GM18867 (cell line): ENCODE data around the gene THTPA.
A peak's percentile ranks its signal among the peaks of the same experiment; 100 is the strongest.

Experiments
- ATAC-seq: cut with Tn5 transposase; IDR thresholded peaks from one replicate; pipeline ENCODE4 v1.9.1; 2021; ENCODE audit warnings: mild to moderate bottlenecking, moderate library complexity; ENCODE audit not compliant: unreplicated experiment

The THTPA gene

GRCh38 chr14:23550812-23551265 is 5.2 kb upstream of the THTPA start:
- ATAC-seq: no peak

DNA sequence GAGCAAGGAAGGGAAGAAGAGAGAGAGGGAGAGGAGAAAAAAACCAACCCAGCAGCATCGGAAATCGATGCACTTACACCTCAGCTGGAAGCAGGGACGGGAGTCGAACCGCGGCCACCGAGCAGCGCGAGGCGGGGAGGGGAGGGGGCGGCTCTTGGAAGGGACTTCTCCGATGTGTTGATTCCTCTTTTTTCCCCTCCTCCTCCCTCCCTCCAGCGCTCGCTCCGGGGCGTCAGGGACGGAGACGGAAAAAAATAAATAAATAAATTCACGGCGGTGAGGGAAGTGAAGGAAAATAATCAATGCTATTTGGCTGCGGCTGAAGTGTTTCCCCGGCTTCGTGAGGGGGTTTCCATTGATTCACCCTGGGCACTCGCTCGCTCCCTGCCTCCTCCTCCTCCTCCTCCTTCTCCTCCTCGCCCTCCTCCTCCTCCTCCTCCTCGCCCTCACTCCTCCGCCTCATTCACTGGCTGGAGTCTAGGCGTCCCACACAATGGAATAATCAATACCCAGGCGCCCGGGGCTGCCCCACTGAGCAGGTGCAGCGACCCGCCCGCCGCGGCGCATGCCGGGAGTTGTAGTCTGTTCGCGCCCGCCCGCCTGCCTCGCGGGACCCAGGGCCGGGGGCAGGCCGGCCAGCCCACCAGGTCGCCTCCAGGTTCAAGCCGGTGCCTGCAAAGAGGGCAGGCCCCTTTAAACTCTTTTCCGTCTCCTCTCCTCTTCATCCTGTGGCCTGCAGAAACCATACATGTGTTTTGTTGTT is 4.6 kb upstream of the THTPA start, which contains the start of gene ZFHX2:
ZFHX2 (minus strand) TSS at position 500 of the 763 bp plus-strand sequence. CDS start 16,440 bp downstream, outside the sequence.
- peak; percentile 52 for ATAC-seq

DNA sequence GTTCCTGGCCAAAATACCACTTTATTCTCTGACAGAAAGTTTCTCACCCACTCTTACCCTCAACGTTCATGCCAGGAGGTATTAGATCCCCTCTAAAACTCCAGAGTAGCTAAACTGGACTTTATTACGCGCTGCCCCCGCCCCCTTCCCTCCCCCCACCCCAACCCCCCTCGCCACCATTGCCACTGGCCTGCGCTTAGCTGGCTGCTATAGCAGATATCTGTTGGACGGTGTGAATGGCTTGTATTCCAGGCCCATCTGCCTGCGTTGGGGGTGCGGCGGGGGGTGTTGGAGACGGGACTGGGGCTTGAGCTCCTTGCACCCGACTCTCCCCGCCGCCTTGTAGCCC is 564 bp upstream of the THTPA start:
- no peak for ATAC-seq

- no peak for ATAC-seq
Observed at GRCh38 chr14:23556700-23557440, 799 bp downstream of the THTPA start.

DNA sequence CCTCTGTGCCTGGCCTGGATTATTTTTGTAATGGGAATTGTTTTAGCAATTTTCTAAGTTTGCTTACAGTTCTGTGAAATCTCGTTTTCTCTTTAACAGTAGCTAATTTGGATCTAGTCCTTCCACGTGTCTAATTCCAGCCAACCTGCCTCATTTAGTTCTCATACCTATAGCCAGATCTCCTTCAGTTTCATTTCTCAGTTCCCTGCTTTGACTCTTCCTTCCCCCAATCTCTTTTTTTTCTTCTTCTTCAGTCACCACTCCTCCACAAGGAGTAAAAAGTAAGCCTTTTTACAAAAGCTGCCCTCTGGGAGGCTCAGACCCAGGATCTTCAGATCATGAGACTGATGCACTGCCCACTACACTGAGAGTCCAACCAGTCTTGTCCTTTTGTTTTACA is 1.4 kb downstream of the THTPA start:
- ATAC-seq: no peak

DNA sequence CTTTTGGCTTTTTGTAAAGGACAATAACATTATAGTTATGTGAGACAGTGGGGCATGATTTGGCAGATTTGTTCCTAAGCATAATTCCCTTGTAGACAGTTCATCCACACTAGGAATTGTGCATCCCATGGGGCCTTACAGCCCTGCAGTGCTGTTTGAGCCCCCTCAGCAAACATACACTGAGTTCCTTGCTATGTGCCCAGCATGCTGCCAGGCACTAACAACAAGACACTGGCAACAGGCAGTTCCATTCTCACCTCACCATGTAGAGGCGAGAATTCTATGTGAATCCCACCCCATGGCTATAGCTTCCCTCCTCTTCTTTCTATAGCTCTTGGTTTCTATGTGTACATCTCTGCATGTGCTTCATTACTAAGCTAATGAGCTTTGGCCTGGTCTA is 1.9 kb downstream of the THTPA start:
- ATAC-seq: no peak

- ATAC-seq: no peak
Observed at GRCh38 chr14:23558346-23559009, 2.4 kb downstream of the THTPA start.

DNA sequence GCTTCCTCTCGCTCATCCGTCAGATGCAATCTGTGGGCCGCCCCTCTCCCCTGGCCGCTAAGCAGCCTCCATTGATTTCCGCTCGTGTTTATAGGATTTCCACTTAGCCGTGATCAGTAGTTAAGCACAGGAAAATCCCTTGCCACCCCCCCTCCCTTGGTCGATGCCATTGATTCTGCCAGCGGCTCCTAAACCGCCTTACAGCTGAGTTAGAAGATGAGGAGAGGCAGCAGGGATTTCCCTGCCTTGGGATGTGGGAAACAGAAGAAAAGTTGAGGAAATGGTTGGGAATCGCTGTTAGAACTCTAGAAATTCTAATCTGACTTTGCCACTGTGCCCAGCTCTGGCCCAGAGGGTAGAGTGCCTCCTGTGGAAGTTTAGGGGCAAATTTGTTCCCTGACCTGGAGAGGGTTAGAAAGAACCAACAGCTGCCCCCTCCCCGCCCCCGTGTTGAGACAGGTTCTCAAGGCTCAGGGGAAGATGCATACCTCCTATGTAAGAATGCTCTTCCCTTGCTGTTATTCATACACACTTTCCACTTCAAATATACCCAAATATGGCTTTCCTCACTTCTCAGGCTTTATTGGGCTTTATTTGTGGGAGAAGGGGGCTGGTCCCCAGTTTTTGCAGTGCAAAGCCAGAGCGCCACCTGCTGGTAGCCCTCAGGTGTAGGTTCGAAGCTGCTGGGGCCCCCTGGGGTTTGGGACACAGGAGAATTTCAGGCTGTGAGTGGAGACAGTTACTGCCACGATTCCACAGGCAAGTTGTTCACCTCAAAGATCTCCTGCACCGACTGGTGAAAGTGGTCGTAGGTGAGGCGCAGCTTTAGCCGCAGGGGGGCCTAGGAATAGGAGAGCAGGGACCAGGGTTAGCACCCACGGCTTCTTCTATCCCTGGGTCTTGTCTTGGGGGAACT is 3.2 kb downstream of the THTPA start:
- no peak for ATAC-seq

- no peak for ATAC-seq
Observed at GRCh38 chr14:23559926-23560520, 4.0 kb downstream of the THTPA start.

DNA sequence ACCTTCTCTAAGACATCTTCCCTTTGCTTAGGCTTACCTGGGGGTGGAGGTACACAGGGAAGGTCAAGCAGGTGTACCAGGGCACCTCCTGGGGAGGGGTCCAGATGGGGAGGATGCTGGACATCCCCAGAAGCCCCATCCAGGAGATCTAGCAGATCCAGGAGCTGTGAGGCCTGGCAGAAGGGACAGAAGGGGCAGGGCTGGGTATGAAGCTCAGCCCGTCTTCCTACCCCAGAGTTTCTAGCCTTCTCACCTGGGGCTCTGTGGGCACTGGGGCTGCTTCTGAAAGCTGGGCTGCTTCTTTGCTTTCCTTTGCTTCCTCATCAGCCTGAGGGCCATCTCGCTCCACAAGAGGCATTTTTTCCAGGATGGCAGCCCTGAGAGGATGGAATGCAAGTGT is 5.2 kb downstream of the THTPA start:
- ATAC-seq: no peak

- no peak for ATAC-seq
Observed at GRCh38 chr14:23561873-23562821, 6.1 kb downstream of the THTPA start.

DNA sequence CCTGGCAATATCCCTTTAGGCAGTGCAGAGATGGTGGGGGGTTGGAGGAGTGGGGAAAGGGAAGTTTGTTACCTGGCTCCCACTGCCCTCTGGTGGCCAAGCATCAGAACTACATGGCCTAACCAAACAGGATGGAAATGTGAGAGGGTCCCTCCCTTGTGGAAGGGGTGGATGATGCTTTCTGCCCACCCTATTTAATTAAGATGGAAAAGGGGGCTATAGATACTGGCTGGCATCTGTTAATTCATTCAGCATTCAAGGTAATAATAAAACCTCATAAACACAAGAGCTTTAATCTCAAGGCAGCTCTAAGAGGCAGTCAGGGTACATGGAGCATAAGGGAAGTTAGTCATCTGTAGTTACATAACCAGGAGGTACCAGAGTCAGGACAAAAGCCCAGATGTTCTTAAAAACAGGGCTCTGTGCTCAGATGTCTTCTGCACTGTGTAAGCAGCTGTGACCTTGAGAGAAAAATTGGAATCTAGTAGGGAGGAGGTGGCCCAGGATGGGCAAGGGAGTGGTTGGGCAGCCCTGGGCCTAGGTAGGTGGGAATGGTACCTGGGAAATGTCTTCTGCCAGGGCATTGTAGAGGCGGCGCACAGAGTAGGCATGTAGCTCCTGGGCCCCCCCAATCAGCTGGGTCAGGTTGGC is 6.9 kb downstream of the THTPA start:
- no peak for ATAC-seq

DNA sequence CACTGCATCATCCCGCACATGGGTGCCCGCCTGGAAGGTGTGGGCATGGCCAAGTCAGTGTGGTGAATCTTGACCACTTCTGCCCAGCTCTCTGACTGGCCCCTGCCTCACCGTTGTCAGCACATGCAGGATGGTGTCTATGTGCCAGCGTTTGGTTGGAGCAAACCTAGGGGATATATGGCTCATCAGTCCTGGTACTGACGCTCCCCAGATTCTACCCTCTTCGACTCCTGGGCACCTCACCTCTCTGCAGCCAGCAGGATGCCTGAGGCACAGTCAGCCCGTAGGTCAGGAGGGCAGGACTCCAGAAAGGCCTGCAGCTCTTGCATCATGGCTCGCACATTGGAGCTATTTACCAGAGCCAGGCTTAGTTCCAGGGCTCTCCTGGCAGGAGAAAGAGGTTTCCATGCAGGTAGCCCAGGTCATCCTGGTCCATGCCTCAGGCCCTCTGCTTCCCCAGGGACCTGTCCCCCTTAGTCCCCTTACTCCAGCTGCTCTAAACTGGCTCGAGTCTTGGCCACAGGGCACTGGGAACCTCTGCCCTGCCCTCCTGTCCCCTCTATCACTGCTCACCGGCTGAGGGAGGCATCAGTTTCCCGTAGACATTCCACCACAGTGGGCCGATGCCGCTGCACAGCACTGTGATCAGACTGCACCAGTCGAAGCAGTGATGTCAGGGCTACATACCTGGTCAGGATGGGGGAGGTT is 7.6 kb downstream of the THTPA start:
- no peak for ATAC-seq

DNA sequence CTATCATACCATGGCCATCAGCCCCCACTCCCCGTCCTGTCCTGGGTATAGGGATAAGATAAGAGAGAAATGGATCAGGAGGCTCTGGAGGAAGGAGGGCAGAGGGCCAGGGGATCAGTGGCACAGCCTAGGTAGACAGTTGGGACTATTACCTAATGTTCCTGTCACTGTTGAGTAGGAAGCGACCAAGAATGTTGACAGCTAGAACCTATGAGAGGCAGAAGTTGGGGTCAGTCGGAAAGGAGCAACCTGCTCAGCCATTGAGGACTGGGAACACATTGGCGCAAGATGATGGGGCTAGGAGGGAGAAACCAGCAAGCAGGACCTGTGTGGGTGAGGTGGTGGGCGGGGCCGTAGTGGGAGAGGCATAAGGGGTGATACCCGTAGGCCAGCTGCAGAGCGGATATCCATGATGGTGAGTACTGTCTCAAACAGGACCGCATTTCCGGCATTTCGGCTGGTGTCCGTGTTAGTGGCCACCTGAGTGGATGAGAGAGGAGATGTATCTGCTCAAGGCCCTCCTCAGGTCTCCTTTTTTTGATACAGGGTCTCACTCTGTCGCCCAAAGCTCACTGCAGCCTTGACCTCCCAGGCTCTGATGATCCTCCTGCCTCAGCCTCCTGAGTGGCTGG is 8.2 kb downstream of the THTPA start:
- ATAC-seq: no peak

DNA sequence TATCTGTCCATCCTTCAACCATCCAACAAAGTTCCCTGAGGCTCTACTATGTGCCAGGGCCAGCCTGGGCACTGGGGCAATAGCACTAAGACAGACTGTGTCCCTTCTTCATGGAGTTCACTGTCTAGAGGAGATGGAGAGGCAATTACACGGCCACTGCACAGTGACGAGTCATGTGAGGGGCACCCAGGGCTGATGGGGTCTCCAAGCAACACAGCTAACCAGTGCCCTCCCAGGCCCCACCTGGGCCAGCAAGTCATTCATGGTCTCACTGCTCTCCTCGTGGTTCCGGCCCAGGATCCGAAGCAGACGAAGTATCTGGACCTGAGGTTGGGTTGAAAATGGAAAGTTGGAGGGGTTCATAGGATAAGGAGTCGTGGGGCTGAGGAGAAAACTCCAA is 8.8 kb downstream of the THTPA start:
- ATAC-seq: no peak

- ATAC-seq: no peak
Observed at GRCh38 chr14:23565626-23566025, 9.6 kb downstream of the THTPA start.

- ATAC-seq: no peak
Observed at GRCh38 chr14:23566112-23566777, 10.2 kb downstream of the THTPA start.
